ENCODE results near the gene HOXC11.
A peak's percentile ranks its signal among the peaks of the same experiment; 100 is the strongest.

Gene HOXC11

DNA sequence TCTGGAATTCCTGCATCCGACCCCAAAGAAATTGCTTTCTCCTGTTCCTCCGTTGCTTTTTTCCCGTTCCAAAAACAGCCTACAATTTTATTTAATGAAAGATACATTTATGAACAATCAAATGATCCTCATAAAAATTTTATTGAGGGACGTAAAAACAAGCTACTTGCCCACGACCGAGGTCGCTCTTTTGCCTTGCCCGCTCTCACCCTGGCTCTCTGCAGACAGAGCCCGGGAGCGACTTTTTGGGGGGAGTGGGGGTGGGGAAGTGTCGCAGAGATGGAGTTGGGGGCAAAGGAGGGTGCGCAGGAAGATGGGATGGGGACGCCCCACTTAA, 25.9 kb downstream of the HOXC11 start:
- DNase-seq (ENCODE audit: low spot score): no peak

DNA sequence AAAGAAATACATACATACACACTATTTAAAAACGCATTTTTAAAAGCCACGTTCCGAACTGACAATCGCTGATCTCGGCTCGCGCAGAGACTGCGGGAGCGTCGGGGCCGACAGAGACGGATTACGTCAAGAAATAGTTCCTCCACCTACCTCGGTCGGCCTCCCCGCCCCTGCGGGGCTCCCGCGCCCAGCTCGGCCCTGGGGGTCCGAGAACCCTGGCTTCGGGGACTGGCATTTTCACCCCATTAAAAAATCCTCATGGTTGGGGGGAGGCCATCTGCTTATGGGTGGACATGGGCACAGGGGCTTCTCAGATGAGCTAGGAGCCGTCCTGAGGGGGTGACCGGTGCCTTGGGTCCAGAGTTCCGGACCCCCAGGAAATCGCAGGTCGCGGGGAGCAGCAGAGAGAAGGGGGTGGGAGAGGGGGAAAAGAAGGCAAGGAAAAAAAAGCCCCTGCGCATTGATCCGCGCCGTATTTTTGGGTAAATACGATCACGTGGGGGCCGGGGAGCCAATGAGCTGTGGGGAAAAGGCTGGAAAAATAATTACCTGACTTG, 26.7 kb downstream of the HOXC11 start:
- no peak for DNase-seq (ENCODE audit: low spot score)

DNA sequence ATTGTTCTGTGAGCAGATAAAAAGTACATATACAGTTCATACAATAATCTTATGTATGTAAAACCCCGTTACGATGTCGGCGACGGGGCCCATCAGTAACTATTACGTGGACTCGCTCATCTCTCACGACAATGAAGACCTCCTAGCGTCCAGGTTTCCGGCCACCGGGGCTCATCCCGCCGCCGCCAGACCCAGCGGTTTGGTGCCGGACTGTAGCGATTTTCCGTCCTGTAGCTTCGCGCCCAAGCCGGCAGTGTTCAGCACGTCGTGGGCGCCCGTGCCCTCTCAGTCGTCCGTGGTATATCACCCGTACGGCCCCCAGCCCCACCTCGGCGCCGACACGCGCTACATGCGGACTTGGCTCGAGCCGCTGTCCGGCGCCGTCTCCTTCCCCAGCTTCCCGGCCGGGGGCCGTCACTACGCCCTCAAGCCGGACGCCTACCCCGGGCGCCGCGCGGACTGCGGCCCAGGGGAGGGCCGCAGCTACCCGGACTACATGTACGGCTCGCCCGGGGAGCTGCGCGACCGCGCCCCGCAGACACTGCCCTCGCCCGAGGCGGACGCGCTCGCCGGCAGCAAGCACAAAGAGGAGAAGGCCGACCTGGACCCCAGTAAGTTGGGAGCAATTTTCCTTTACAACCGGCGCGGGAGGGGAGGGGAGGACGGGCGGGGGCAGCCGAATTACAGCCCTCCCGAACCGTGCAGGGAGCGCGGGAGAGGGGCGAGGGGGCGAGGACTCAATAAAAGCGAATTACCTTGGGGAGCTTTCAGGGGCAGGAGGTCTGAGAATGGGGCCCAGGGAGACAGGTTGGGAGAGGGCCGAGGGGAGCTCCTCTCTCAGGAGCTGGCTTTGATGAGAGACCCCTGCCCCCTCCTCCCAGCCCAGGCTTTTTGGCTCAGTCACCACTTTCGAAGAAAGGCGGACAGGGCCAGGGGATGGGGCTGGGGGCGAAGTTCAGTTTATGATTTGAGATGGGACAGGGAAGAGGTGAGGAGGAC, 27.5 kb downstream of the HOXC11 start, which contains the start of gene HOXC9:
HOXC9 (plus strand) TSS at position 46 of the 999 bp plus-strand sequence; CDS start at position 74, 28 bp downstream.
- DNase-seq (ENCODE audit: low spot score): no peak

DNA sequence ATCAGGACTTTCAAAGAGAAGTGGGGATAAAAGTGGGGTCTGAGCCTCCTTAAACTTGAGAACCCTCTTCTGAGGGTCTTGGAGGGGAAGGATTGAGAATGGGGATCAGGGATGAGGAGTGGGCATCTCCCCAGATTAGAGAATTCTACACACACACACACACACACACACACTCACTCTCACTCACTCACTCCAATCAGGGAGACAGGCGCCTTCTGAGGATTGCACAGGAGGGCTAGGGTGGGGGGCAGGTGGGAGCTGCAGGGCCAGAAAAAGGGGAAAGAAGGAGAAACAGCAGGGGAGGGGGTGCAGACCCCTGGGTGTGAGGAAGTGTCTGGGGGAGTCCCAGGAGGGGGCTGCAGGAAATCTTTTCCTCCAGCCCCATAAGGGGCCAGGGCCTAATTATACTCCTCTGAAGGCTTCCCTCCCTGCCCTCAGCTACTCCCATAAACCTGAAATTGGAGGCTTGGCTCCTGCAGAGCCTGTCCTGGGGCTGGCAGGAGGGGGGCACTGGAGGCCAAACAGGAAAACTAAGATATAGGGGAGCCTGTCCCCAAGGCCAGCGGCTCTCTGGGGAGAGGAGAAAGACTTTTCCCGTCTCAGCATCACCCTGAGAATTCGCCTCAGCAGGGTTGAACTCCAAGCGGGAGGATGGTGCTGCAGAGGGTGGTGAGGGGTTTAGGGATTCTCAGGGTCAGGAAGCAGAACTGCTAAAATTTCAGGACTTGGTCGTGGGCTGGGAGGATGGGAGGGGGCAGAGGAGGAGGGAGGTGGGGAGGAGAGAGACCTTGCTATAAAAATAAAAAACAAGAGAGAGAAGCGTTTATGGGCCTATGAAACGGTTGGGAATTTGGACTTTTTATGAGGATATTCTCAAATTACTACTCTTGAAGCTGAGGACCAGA, 28.6 kb downstream of the HOXC11 start:
- DNase-seq (ENCODE audit: low spot score): no peak

DNA sequence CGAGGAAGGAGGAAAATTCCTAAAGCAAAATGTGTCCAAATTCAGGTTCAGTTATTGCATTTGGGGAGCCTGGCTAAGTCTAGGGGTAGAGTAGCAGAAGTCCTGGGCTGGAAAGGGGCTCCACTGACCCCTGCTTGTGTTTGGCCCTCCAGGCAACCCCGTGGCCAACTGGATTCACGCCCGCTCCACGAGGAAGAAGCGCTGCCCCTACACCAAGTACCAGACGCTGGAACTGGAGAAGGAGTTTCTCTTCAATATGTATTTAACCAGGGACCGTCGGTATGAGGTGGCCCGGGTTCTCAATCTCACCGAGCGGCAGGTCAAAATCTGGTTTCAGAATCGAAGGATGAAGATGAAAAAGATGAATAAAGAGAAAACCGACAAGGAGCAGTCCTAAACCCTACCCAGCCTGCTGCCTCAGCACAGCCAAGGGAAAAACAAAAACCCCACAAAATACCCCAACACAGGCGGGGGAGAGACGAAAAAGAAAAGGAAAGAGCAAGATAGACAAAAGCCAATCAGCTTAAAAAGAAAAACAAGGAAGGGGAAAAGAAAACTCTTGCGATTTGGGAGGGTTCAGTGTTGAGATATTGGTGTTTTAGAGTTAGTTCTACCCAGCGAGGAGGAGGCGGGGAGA, 29.5 kb downstream of the HOXC11 start:
- DNase-seq (ENCODE audit: low spot score): no peak

DNA sequence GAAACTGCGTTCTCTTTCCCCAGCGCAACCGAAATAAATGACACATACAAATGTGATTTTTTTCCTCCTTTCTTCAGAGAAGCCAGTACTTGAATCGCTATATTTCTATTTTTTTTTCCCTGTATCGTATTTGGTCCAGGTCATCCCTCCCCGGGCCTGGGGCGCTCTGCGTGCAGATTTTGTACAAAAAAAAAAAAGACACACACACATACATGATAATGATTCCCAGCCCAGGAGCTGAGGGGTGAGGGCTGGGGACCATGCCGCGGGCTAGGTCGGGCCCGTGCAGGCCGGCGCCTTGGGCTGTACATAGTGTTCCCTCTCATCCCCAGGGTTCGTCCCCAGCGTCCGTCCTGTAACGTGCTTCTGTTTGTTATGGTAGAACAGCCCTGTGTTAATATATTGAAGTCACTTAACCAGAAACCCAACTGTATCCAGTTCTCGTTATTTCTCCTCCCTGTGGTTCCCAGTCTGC, 30.0 kb downstream of the HOXC11 start:
- DNase-seq (ENCODE audit: low spot score): no peak

DNA sequence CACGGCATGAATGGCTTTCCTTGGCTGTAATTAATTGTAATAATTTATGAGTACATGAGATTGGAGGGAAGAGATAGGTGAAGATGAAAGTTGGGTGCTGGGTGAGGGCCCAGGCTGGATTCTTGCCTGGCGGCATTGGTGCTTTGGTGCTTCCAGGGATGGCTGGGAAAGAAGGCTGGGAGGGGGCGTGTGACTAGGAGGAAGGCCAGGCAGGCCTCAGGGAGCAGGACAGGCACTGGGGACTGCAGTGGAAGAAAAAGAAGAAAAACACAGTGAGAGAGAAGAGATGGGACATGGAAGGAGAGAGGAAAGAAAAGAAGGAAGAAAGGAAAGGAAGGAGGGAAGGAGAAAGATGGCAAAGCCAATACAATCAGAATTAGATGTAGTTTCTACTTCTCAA, 30.7 kb downstream of the HOXC11 start:
- no peak for DNase-seq (ENCODE audit: low spot score)

DNA sequence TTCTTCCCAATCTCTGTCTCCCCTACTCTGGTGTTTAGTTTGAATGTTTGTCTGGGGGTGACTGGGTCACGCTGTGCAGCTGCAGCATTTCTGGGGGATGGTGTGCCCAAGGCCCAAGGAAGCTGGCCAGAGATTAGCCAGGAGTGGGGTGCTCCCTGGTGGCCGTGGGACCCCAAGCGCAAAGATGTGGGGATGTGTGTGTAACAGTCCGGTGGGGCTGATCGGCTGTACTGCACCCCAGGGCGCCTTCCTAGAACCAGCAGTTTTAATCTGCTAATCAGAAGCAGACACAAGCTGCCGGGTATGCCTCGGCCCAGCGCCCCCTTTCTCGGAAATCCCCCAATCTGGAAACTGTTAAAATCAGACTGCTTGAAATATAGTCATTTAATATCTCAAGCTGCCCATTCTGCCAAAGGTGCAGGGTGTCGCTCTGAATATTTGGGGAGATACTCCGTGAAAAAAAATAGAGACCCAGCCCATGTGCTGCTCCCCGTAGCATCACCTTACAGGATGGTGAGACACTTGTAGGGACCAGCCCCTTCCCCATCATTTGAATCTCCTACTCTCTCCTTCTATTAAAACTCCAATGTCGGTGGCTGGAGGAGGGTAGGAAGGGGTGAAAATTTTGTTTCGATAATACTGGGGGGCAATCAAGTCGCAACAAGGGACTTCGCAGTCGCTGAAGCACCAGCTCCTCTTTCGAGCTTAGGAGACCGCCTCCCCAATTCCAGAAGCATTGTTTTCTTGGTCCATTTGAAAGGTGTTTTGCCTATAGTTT, 31.3 kb downstream of the HOXC11 start:
- DNase-seq (ENCODE audit: low spot score): no peak

DNA sequence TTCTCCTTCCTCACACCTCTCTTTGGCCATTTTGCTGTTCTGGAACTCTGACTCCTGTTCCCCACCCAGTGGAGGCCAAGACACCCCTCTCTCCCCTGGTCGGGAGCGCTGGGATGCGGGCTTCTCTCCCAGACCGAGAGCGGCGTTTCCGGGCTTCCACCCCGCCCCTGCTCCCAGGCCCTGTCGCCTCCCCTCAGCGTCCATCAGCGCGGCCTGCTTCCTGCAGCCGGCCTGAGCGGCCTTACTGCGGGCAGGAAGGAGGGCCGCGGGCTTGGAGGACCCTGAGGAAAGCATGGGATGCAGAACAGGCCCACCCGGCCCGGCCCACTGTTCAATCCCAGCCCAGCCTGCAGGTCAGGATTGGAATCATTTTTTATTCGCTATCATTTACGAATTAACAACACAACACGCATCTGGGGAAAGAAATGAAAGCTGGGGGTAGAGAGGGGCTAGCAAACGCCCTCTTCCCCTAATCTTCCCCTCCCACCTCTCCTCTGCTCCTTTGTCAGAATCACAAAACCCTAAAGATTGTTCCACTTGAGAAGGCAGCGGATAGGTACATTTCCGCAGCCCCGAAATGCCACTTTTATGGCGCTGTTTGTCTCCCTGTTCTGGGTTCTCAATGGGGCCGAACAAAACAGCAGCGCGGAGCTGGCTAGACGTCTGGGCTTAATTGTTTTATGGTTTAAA, 32.1 kb downstream of the HOXC11 start:
- DNase-seq (ENCODE audit: low spot score): no peak

DNA sequence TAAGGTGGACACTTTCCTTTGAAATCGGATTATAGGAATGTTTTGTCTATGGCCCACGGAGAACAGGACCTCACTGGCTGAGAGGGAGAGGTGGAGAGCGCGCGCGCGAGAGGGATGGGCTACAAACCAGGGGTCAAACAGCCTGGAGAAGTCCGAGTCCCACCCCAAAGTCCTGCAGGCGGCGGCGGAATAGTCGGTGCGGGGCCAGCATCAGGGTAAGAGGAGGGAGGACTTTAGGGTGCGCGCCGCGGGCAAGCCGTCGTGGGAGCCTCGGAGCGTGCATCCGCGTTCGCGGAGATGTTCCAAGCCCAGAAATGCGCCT, 32.6 kb downstream of the HOXC11 start:
- DNase-seq (ENCODE audit: low spot score): no peak

DNA sequence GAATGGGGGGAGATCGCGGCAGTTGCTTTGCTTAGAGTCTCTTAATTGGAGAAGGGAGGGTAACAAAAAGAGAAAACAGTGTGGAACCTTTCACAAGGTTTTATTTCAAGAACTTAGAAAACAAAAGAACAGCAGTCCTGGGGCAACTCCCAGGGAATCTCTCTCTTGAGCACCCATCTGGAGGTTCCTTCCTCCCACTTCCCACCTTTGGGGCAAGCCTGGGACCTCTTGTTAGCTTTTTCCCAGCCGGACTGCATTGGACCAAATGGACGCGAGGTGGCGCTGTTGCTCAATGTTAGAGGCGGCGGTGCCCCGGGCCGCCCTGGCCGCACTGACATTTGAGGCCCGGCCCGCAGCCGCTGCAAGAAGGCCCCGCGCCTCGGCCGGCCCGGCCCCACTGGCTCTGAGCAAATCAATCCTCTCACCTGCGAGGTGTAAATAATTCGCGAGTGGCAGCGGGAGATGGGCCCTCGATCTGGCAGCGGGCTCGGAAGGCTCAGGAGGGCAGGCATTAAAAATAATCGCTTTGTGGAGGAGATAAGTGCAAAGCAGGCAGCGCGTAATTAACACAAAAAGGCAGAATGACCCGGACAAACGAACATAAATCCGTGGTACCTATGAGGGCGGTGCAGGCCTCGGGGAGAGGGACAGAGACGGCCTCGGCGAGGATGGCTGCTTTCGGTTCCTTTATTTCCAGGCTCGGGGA, 33.1 kb downstream of the HOXC11 start:
- peak; percentile 75 for DNase-seq (ENCODE audit: low spot score)

DNA sequence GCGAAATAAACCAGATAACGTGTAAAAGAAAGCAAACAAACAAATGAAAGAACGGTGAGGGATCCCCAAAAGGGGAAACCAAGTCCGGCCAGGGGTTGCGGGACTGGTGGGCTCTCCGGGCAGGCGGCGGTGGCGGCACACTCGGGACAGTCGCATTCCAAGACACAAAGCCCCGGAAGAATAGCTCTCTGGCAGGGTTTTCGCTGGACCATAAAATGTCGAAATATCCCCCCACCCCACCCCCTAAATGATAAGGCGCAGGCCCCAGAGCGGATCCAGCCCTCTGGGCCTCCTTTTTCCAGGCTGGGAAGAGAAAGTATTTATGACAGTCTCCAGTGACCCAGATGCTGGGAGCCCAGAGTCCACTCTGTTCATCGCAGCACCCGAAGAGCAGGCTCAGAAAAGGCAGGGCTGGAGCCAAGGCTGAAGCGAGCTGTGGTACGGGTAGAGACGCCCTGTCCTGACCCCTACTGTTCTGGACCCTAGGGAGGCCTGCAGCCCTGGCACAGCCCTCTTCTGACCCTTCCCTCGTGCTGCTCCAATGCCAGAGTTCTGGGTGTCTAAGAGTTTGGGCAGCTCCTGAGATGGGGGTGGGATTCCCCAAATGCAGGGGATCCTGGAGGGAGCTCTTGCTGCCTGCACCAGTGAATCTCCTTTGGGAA, 33.8 kb downstream of the HOXC11 start:
- no peak for DNase-seq (ENCODE audit: low spot score)

DNA sequence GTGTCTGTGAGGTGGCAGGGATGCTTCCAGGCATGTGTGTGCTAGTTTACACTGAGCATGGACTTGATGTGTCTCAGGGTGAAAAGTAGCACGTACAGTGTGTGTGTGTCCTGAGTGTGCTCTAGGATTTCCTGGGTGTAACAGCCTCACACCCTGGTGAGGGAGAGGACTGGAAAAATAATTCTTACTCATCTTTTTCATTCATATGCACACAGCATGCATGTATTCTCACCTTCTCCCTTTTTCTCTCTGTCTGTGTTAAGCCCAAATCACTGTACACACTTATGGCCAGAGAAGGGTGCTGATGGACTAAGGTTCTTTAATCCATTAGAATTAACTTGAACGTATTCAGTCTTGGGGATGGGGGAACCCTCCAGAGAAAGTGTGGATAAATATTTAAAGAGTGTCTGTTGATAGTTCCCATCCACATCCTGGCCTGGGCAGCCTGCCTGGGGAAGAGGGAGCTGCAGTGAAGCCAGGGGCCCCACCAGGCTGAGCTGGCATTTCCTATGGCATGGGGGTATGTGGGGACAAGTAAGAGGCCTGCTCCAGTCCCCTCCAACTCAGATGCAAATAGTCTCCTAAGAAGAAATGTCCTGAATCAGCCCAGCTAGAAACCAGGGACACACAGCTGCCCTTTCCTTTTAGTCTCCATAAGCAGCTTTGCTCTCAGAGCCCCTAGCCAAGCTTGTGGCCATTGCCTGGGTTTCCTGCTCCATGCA, 34.8 kb downstream of the HOXC11 start:
- DNase-seq (ENCODE audit: low spot score): no peak

DNA sequence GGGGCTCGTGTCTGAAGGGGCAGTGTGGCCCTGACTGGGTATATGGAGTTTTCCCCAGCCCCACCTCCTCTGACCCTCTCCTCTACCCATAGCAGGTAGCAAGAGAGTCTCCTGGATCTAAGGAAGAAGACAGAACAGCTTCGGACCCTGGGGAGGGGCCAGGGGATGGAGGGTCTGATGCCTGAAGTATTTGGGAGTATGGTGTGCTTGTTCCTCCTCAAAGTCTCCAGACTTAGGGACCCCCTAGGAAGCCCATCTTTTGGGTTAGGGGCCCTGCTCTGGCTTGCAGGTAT, 35.3 kb downstream of the HOXC11 start:
- DNase-seq (ENCODE audit: low spot score): no peak

DNA sequence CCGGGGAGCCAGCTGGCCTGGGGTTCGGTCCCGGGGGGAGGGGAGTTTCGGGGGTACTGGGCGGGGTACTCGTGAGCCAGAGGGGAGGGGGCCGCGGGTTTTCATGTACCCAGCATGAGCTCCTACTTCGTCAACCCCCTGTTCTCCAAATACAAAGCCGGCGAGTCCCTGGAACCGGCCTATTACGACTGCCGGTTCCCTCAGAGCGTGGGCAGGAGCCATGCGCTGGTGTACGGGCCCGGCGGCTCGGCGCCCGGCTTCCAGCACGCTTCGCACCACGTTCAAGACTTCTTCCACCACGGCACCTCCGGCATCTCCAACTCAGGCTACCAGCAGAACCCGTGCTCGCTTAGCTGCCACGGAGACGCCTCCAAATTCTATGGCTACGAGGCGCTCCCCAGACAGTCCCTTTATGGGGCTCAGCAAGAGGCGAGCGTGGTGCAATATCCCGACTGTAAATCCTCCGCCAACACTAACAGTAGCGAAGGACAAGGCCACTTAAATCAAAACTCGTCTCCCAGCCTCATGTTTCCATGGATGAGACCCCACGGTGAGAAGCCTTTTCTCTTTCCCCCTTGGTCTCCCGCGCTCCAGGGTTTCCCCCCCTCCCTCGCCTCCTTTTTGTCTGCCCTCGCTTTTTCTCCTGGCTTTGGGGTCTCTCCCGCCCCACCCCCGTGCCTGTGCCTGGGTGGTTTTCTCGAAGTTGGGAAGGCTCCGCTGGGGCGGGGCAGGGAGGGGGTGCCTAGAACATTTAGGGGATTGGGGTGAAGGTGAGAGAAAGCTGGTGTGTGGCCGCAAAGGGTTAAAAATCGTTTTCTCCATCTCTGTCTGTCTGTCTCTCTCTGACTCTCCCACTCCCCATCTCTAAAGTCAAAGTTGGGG, 36.5 kb downstream of the HOXC11 start:
- DNase-seq (ENCODE audit: low spot score): no peak

DNA sequence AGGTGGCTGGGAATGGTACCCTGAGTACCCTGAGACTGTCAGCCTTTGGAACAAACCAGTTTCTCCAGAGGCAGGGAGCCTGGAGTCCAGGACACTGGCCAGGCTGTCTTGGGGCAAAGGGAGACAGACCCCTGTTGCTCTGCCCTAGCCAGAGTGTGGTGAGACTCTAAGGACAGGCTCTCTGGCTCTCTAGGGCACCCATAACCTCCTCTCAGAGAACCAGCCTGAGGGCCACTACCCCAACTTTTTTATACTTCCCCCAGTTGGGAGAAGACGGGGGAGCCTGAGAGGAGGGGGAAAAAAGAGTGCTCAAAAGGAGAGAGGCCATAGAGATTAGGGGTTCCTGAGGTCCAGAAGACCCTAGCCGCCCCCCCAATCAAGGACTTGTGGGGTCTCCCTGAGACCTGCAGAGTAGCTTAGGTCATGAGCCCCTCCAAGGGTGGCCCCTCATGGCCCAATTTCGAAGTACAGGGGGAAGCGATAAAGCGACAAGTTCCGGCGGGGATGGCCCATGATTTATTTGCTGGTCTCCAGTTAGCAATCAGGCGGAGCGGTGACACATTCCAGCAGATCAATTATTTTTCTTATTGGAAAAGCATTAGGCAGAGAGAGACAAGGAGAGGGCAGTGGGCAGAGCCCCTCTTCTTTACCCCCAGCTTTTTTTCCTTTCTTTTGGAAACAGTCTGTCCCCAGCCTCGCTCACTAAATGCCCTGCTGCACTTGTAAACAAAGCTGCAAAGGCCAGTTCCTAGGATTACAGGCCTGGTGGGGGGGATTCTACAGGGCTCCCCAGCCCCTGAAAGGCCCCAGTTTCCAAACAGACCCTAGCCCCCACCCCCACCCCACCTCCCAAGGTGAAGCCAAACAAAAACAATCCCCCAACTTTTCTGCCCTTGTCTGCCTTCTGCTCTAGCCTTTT, 37.4 kb downstream of the HOXC11 start:
- no peak for DNase-seq (ENCODE audit: low spot score)
